DMS153 (cell line): ENCODE data around the gene ZNF804A.

ENCODE experiments used
- DNase-seq: peaks from one replicate; lab custom pipeline; 2025; lab: John Stamatoyannopoulos, UW

The ZNF804A gene

GRCh38 chr2:184938221-184938985 lies 340.1 kb downstream of the ZNF804A start:
- DNase-seq: no peak

GRCh38 chr2:184945326-184945725 lies 347.0 kb downstream of the ZNF804A start:
- DNase-seq: no peak

GRCh38 chr2:184945824-184946223 lies 347.5 kb downstream of the ZNF804A start:
- DNase-seq: no peak

GRCh38 chr2:184956856-184957255 lies 358.5 kb downstream of the ZNF804A start:
- no peak for DNase-seq

GRCh38 chr2:184971546-184972068 lies 373.3 kb downstream of the ZNF804A start:
- no peak for DNase-seq
